GM23248 (cell line): Measurements from ENCODE around the gene SMIM36. TPM values are rescaled to one million over a fixed set of nuclear protein-coding genes. Genes with fewer than 3 reads are reported as not detected.
A peak's percentile ranks its signal among the peaks of the same experiment; 100 is the strongest.

Source experiments
- DNase-seq: peaks from one replicate; pipeline ENCODE4 v3.0.0-alpha.2; 2015
- H2AFZ ChIP-seq: fragments of 200-600 bp; sonication (generic); 2 replicates; pipeline ENCODE4 v1.6.1; 2016; ENCODE audit warnings: antibody characterized with exemption
- H3F3A ChIP-seq: fragments of 200-600 bp; sonication (generic); 2 replicates; pipeline ENCODE4 v1.6.1; 2016; ENCODE audit warnings: mild to moderate bottlenecking, antibody characterized with exemption, mixed run types; ENCODE audit not compliant: insufficient read depth
- H3K27ac ChIP-seq: fragments of 200-600 bp; sonication (generic); 2 replicates; pipeline ENCODE4 v1.5.1; 2016; ENCODE audit warnings: mild to moderate bottlenecking
- H3K27me3 ChIP-seq: fragments of 200-600 bp; sonication (generic); replicated peaks from 2 replicates; pipeline ENCODE4 v1.6.1; 2016; ENCODE audit warnings: mild to moderate bottlenecking; ENCODE audit not compliant: insufficient read depth
- H3K36me3 ChIP-seq: fragments of 200-600 bp; sonication (generic); 2 replicates; pipeline ENCODE4 v1.6.1; 2016; ENCODE audit warnings: low read depth, mild to moderate bottlenecking
- H3K4me1 ChIP-seq: fragments of 200-600 bp; sonication (generic); 2 replicates; pipeline ENCODE4 v1.6.1; 2016; ENCODE audit warnings: mild to moderate bottlenecking; ENCODE audit not compliant: insufficient read depth
- H3K4me2 ChIP-seq: fragments of 200-600 bp; sonication (generic); one replicate; pipeline ENCODE4 v1.6.1; 2016; ENCODE audit warnings: mild to moderate bottlenecking; ENCODE audit not compliant: unreplicated experiment
- H3K4me3 ChIP-seq: fragments of 200-600 bp; sonication (generic); 2 replicates; pipeline ENCODE4 v1.5.1; 2016; ENCODE audit warnings: mild to moderate bottlenecking
- H3K79me2 ChIP-seq: fragments of 200-600 bp; sonication (generic); 2 replicates; pipeline ENCODE4 v1.6.1; 2016; ENCODE audit warnings: mild to moderate bottlenecking; ENCODE audit not compliant: insufficient read depth
- H3K9ac ChIP-seq: fragments of 200-600 bp; sonication (generic); 2 replicates; pipeline ENCODE4 v1.6.1; 2016; ENCODE audit warnings: mild to moderate bottlenecking
- H3K9me2 ChIP-seq: fragments of 200-600 bp; sonication (generic); 2 replicates; pipeline ENCODE4 v1.6.1; 2016; ENCODE audit warnings: mixed run types, mild to moderate bottlenecking, moderate library complexity; ENCODE audit not compliant: insufficient read depth
- H3K9me3 ChIP-seq: fragments of 200-600 bp; sonication (generic); one replicate; pipeline ENCODE4 v1.6.1; 2017; ENCODE audit warnings: low read depth
- H4K20me1 ChIP-seq: fragments of 200-600 bp; sonication (generic); 2 replicates; pipeline ENCODE4 v1.6.0; 2016; ENCODE audit not compliant: insufficient read depth
- EZH2 ChIP-seq: fragments of 200-600 bp; sonication (generic); IDR thresholded peaks from 2 replicates; pipeline ENCODE4 v1.6.1; 2018; ENCODE audit warnings: antibody characterized with exemption, mild to moderate bottlenecking; ENCODE audit not compliant: insufficient read depth, poor library complexity, severe bottlenecking
- EZH2phosphoT487 ChIP-seq: fragments of 200-600 bp; sonication (generic); IDR thresholded peaks from 2 replicates; pipeline ENCODE4 v1.6.1; 2018; ENCODE audit warnings: antibody characterized with exemption, moderate library complexity, mild to moderate bottlenecking, low read depth; ENCODE audit not compliant: insufficient read depth
- WGBS, 2 experiments: methylation state at CpG; one replicate each; pipeline ENCODE4 v1.1.6; 2015 to 2017; ENCODE audit warnings: low lambda C conversion rate in 2 of 2, low coverage in 1 of 2; ENCODE audit errors: missing lambda C conversion rate in 2 of 2; 5-methylcytosine and 5-hydroxymethylcytosine counted together
- in situ Hi-C: fragments of 300-500 bp; cut with MboI; formaldehyde crosslinking; loops from 2 replicates; pipeline ENCODE4 v1.15.0; 2020
- polyA plus RNA-seq: library from polyadenylated mRNA; unstranded; fragments of >200 nt; fragmentation: Nextera tagmentation; extraction: Ambion mirVana; gene quantifications from 2 replicates; pipeline ENCODE4 v1.2.1, GENCODE V29; 2016
- total RNA-seq: library from RNA; depleted of rRNA; stranded (reverse); fragments of >200 nt; shearing (Covaris generic); gene quantifications from 2 replicates; pipeline ENCODE4 v1.2.3, GENCODE V29; 2014

Gene SMIM36
- total and polyA plus RNA-seq, 2 experiments from 2014 or later = not detected

- no peak overlapping the region for H3K4me3 ChIP-seq
These were observed 25.0 kb upstream of the SMIM36 start for GRCh38 chr17:55536205-55536604.

GRCh38 chr17:55533608-55534007 is 22.4 kb upstream of the SMIM36 start:
- no peak overlapping the region for H3K4me3 ChIP-seq
- H3K36me3 ChIP-seq = no peaks in the 10 kb centered on the region
- no peaks in the 10 kb centered on the region for H4K20me1 ChIP-seq
- H3K9ac ChIP-seq = no peak overlapping the region
- no peaks in the 10 kb centered on the region for H3K9me2 ChIP-seq
- no peaks in the 10 kb centered on the region for H3K27me3 ChIP-seq
- DNase-seq = peak; percentile 56
- H3K27ac ChIP-seq = no peak overlapping the region
- peaks cover 10% of the 10 kb centered on the region; the same call in 1 of the 2 replicates for H3K4me1 ChIP-seq
- H3K9me3 ChIP-seq = no peaks in the 10 kb centered on the region
- H3K79me2 ChIP-seq = no peaks in the 10 kb centered on the region
- in situ Hi-C loops = no loop called here
- no peak overlapping the region for H2AFZ ChIP-seq
- peaks cover 7% of the 10 kb centered on the region; the same call in 1 of the 2 replicates for H3F3A ChIP-seq
- TF ChIP-seq EZH2phosphoT487 = no peak
- H3K4me2 ChIP-seq = no peak overlapping the region

More at GRCh38 chr17:55536205-55536604, 25.0 kb upstream of the SMIM36 start:
- Histone ChIP-seq H3F3A (peaks cover 14% of the 10 kb centered on the region), H4K20me1 (no peaks in the 10 kb centered on the region), H3K27ac (no peak overlapping the region), H3K4me2 (no peak overlapping the region), H3K27me3 (no peaks in the 10 kb centered on the region), H3K9me2 (no peaks in the 10 kb centered on the region), H3K36me3 (no peaks in the 10 kb centered on the region), H2AFZ (no peak overlapping the region), H3K9me3 (no peaks in the 10 kb centered on the region), H3K9ac (no peak overlapping the region), H3K4me1 (peaks cover 16% of the 10 kb centered on the region), H3K79me2 (no peaks in the 10 kb centered on the region)
- in situ Hi-C loops = no loop called here
- no peak for DNase-seq
- 100% methylated on average over 1 of the region's 1 CpG for WGBS, 2 experiments
- TF ChIP-seq EZH2phosphoT487 (no peak), EZH2 (no peak)

GRCh38 chr17:55532670-55533069 is 21.4 kb upstream of the SMIM36 start:
- in situ Hi-C loops = no loop called here
- 13 to 16% methylated on average over 1 of the region's 1 CpG for WGBS, 2 experiments
- H3K9me3 ChIP-seq = no peaks in the 10 kb centered on the region

GRCh38 chr17:55531053-55531728 is 19.9 kb upstream of the SMIM36 start:
- H4K20me1 ChIP-seq = no peaks in the 10 kb centered on the region
- no peaks in the 10 kb centered on the region for H3K79me2 ChIP-seq
- H3K36me3 ChIP-seq = no peaks in the 10 kb centered on the region
- H3K9ac ChIP-seq = no peak overlapping the region
- H2AFZ ChIP-seq = no peak overlapping the region
- H3K4me1 ChIP-seq = peaks cover 10% of the 10 kb centered on the region; the same call in 1 of the 2 replicates
- WGBS, 2 experiments = 92 to 97% methylated on average over 5 of the region's 5 CpGs
- H3K9me2 ChIP-seq = no peaks in the 10 kb centered on the region
- TF ChIP-seq EZH2 (no peak), EZH2phosphoT487 (no peak)
- no peak overlapping the region for H3K4me2 ChIP-seq
- no peaks in the 10 kb centered on the region for H3K9me3 ChIP-seq
- H3K4me3 ChIP-seq = no peak overlapping the region
- no peaks in the 10 kb centered on the region for H3K27me3 ChIP-seq
- no peak overlapping the region for H3K27ac ChIP-seq
- peaks cover 7% of the 10 kb centered on the region; the same call in 1 of the 2 replicates for H3F3A ChIP-seq
- in situ Hi-C loops = no loop called here
- no peak for DNase-seq

More at GRCh38 chr17:55532670-55533069, 21.4 kb upstream of the SMIM36 start:
- Histone ChIP-seq H3K36me3 (no peaks in the 10 kb centered on the region), H3K4me1 (peaks cover 10% of the 10 kb centered on the region; the same call in 1 of the 2 replicates), H3K27ac (no peak overlapping the region), H3K9me2 (no peaks in the 10 kb centered on the region), H3K4me3 (no peak overlapping the region), H4K20me1 (no peaks in the 10 kb centered on the region), H3K9ac (no peak overlapping the region), H3K4me2 (no peak overlapping the region), H3K79me2 (no peaks in the 10 kb centered on the region), H3F3A (peaks cover 7% of the 10 kb centered on the region; the same call in 1 of the 2 replicates), H3K27me3 (no peaks in the 10 kb centered on the region), H2AFZ (no peak overlapping the region)
- TF ChIP-seq EZH2 (no peak), EZH2phosphoT487 (no peak)
- no peak for DNase-seq
